Muscle of back (tissue), 11 donors: ENCODE measurements around the gene CCDC8. TPM values are rescaled to one million over a fixed set of nuclear protein-coding genes. Genes with fewer than 3 reads are reported as not detected.
"Not testable (repeated sequence)": the region's sequence is repeated elsewhere in the genome, so short reads cannot be mapped to it uniquely, and the experiment has no call there.

ENCODE experiments used
- DNase-seq, 3 donors: peaks; one replicate each; pipeline versions ENCODE4 v3.0.0 to v3.0.0-alpha.2; 2013
- polyA plus RNA-seq, 10 donors: library from polyadenylated mRNA; unstranded; fragments of 120-200 nt; gene quantifications; one replicate each; pipeline ENCODE4 v1.2.1, GENCODE V29; 2013; ENCODE audit not compliant: insufficient read length in 10 of 10

CCDC8 gene
- polyA plus RNA-seq, 10 donors = 48.0 to 74.7 (median 61.4) TPM

GRCh38 chr19:46385636-46386035 is 27.7 kb downstream of the CCDC8 start:
- no peak for DNase-seq

- no peak for DNase-seq
Observed at GRCh38 chr19:46384396-46384795, 29.0 kb downstream of the CCDC8 start.

- no peak for DNase-seq
Observed at GRCh38 chr19:46383846-46384245, 29.5 kb downstream of the CCDC8 start.

- no peak for DNase-seq
Observed at GRCh38 chr19:46383171-46383815, 30.1 kb downstream of the CCDC8 start.

- peak in 1 of 3 donors; percentile 59 for DNase-seq
Observed at GRCh38 chr19:46381756-46382345, 31.5 kb downstream of the CCDC8 start.

GRCh38 chr19:46381346-46381745 is 32.0 kb downstream of the CCDC8 start:
- DNase-seq = no peak

GRCh38 chr19:46380690-46381089 is 32.7 kb downstream of the CCDC8 start:
- no peak for DNase-seq

GRCh38 chr19:46378268-46378667 is 35.1 kb downstream of the CCDC8 start:
- peak; percentile 87 to 91 (median 91) for DNase-seq

- DNase-seq = no peak
Observed at GRCh38 chr19:46376241-46377153, 36.9 kb downstream of the CCDC8 start.

GRCh38 chr19:46375476-46376067 is 37.8 kb downstream of the CCDC8 start:
- not testable (repeated sequence) for DNase-seq

GRCh38 chr19:46374536-46375475 is 38.6 kb downstream of the CCDC8 start:
- no peak for DNase-seq

- DNase-seq = peak; percentile 57 to 71 (median 61)
Observed at GRCh38 chr19:46373491-46374359, 39.6 kb downstream of the CCDC8 start.

- no peak for DNase-seq
Observed at GRCh38 chr19:46372901-46373490, 40.4 kb downstream of the CCDC8 start.

- no peak for DNase-seq
Observed at GRCh38 chr19:46371371-46371901, 41.9 kb downstream of the CCDC8 start.

GRCh38 chr19:46369817-46370216 is 43.5 kb downstream of the CCDC8 start:
- no peak for DNase-seq

- no peak for DNase-seq
Observed at GRCh38 chr19:46368116-46368515, 45.2 kb downstream of the CCDC8 start.

GRCh38 chr19:46367426-46367825 is 45.9 kb downstream of the CCDC8 start:
- no peak for DNase-seq

GRCh38 chr19:46366620-46367292 is 46.6 kb downstream of the CCDC8 start:
- no peak for DNase-seq

- DNase-seq = no peak
Observed at GRCh38 chr19:46365561-46365960, 47.8 kb downstream of the CCDC8 start.
